MM.1S (cell line): ENCODE results near the gene PNLIPRP1.

Source experiments
- DNase-seq: peaks from one replicate; pipeline ENCODE4 v3.0.0-alpha.2; 2015
- H2AFZ ChIP-seq: fragments of 300-600 bp; sonication (generic); 2 replicates; pipeline ENCODE4 v1.6.0; 2016; ENCODE audit warnings: antibody characterized with exemption, low read length
- H3F3A ChIP-seq: fragments of 300-600 bp; sonication (generic); 2 replicates; pipeline ENCODE4 v1.6.1; 2016; ENCODE audit warnings: mild to moderate bottlenecking, antibody characterized with exemption, low read length, moderate library complexity, mixed read lengths; ENCODE audit not compliant: insufficient read depth
- H3K27ac ChIP-seq: fragments of 300-600 bp; sonication (generic); 2 replicates; pipeline ENCODE4 v1.5.1; 2016; ENCODE audit warnings: mild to moderate bottlenecking, low read length
- H3K27me3 ChIP-seq: fragments of 300-600 bp; sonication (generic); replicated peaks from 2 replicates; pipeline ENCODE4 v1.6.0; 2016; ENCODE audit warnings: low read length; ENCODE audit not compliant: insufficient read depth
- H3K36me3 ChIP-seq: fragments of 300-600 bp; sonication (generic); replicated peaks from 2 replicates; pipeline ENCODE4 v1.6.1; 2016; ENCODE audit warnings: mild to moderate bottlenecking, low read length, mixed read lengths; ENCODE audit not compliant: insufficient read depth
- H3K4me1 ChIP-seq: fragments of 300-600 bp; sonication (generic); 2 replicates; pipeline ENCODE4 v1.6.1; 2016; ENCODE audit warnings: low read length, mixed read lengths
- H3K4me2 ChIP-seq: fragments of 300-600 bp; sonication (generic); 2 replicates; pipeline ENCODE4 v1.6.0; 2016; ENCODE audit warnings: low read depth, low read length
- H3K4me3 ChIP-seq: fragments of 300-600 bp; sonication (generic); 2 replicates; pipeline ENCODE4 v1.5.1; 2016; ENCODE audit warnings: low read length, mixed read lengths
- H3K79me2 ChIP-seq: fragments of 300-600 bp; sonication (generic); 2 replicates; pipeline ENCODE4 v1.6.1; 2016; ENCODE audit warnings: mixed run types, low read length, mixed read lengths
- H3K9ac ChIP-seq: fragments of 300-600 bp; sonication (generic); 2 replicates; pipeline ENCODE4 v1.6.1; 2016; ENCODE audit warnings: low read length, mixed read lengths
- H3K9me2 ChIP-seq: fragments of 300-600 bp; sonication (generic); replicated peaks from 2 replicates; pipeline ENCODE4 v1.6.1; 2016; ENCODE audit warnings: mild to moderate bottlenecking, low read length, mixed read lengths; ENCODE audit not compliant: insufficient read depth
- H3K9me3 ChIP-seq: fragments of 300-600 bp; sonication (generic); replicated peaks from 2 replicates; pipeline ENCODE4 v1.6.1; 2016; ENCODE audit warnings: mild to moderate bottlenecking, low read length, mixed read lengths; ENCODE audit not compliant: insufficient read depth
- H4K20me1 ChIP-seq: fragments of 300-600 bp; sonication (generic); 2 replicates; pipeline ENCODE4 v1.6.1; 2016; ENCODE audit warnings: mild to moderate bottlenecking, low read length, moderate library complexity, mixed read lengths; ENCODE audit not compliant: insufficient read depth
- CTCF ChIP-seq: fragments of 300-600 bp; sonication (generic); IDR thresholded peaks from 2 replicates; pipeline ENCODE4 v1.5.1; 2016; ENCODE audit warnings: antibody characterized with exemption, low read length, mixed read lengths
- EZH2 ChIP-seq: fragments of 300-600 bp; sonication (generic); optimal IDR thresholded peaks from 2 replicates; pipeline ENCODE3; 2017; ENCODE audit warnings: low read depth, mild to moderate bottlenecking, antibody characterized with exemption, low read length, mixed read lengths
- EZH2phosphoT487 ChIP-seq: fragments of 300-600 bp; sonication (generic); IDR thresholded peaks from 2 replicates; pipeline ENCODE4 v1.6.1; 2018; ENCODE audit warnings: antibody characterized with exemption, low read length

PNLIPRP1 gene

GRCh38 chr10:116598329-116598728 is 7.6 kb downstream of the PNLIPRP1 start:
- H3K9ac ChIP-seq, result no peak overlapping the region
- H3K9me3 ChIP-seq, result no peaks in the 10 kb centered on the region
- H3K4me2 ChIP-seq, result no peak overlapping the region
- no peaks in the 10 kb centered on the region for H3K36me3 ChIP-seq
- no peaks in the 10 kb centered on the region for H3F3A ChIP-seq
- no peaks in the 10 kb centered on the region for H3K27me3 ChIP-seq
- H3K4me3 ChIP-seq, result no peak overlapping the region
- no peaks in the 10 kb centered on the region for H3K79me2 ChIP-seq
- TF ChIP-seq EZH2phosphoT487, result no peak
- no peak for TF ChIP-seq EZH2
- no peak for TF ChIP-seq CTCF
- H3K4me1 ChIP-seq, result no peaks in the 10 kb centered on the region
- no peak for DNase-seq
- no peaks in the 10 kb centered on the region for H3K9me2 ChIP-seq
- no peak overlapping the region for H2AFZ ChIP-seq
- no peak overlapping the region for H3K27ac ChIP-seq
- no peaks in the 10 kb centered on the region for H4K20me1 ChIP-seq

- Histone ChIP-seq H3K27ac (no peak overlapping the region), H4K20me1 (no peaks in the 10 kb centered on the region), H3K9me3 (no peaks in the 10 kb centered on the region), H2AFZ (no peak overlapping the region), H3F3A (no peaks in the 10 kb centered on the region), H3K4me1 (no peaks in the 10 kb centered on the region), H3K9me2 (no peaks in the 10 kb centered on the region), H3K79me2 (no peaks in the 10 kb centered on the region), H3K4me2 (no peak overlapping the region), H3K9ac (no peak overlapping the region), H3K36me3 (no peaks in the 10 kb centered on the region), H3K4me3 (no peak overlapping the region), H3K27me3 (no peaks in the 10 kb centered on the region)
- DNase-seq, result no peak
- TF ChIP-seq EZH2phosphoT487, result no peak
Measured at GRCh38 chr10:116599991-116600390, 9.2 kb downstream of the PNLIPRP1 start.

DNA sequence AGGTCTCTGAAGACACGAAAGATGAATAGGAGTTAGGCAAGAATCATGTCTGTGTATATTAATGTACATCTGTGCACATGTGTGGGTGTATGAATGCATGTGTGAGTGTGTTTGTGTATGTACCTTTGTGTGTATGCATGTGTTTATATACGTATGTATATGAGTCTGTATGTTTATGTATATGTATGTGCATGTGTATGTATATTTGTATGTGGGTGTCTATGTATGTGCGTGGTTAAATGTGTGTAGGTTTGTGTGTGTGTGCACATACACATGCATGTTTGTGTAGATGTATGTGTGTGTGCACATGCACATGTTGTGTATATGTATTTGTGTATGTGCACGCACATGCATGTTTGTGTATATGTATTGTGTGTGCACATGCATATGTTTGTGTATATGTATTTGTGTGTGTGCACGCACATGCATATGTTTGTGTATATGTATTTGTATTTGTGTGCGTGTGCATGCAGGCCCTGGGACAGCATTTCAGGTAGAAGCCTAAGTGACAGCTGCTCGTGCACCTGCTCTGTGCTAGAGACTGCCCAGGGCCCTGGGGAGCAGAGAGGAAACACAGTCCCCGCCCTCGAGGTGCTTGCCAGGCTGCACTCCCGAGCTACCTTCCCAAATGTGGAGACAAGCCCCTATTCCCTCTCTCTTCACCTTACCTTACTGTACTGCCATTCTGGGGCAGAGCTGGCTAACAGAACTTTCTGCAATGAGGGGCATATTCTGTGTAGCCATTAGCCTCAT is 12.1 kb downstream of the PNLIPRP1 start:
- TF ChIP-seq EZH2 (no peak), EZH2phosphoT487 (no peak), CTCF (no peak)
- H2AFZ ChIP-seq, result no peak overlapping the region
- no peaks in the 10 kb centered on the region for H3K4me1 ChIP-seq
- H3K36me3 ChIP-seq, result no peaks in the 10 kb centered on the region
- no peaks in the 10 kb centered on the region for H3K9me2 ChIP-seq
- H3K4me3 ChIP-seq, result no peak overlapping the region
- no peak overlapping the region for H3K9ac ChIP-seq
- no peaks in the 10 kb centered on the region for H4K20me1 ChIP-seq
- no peak for DNase-seq
- no peaks in the 10 kb centered on the region for H3K27me3 ChIP-seq
- H3K27ac ChIP-seq, result no peak overlapping the region
- no peak overlapping the region for H3K4me2 ChIP-seq
- H3K79me2 ChIP-seq, result no peaks in the 10 kb centered on the region
- H3K9me3 ChIP-seq, result no peaks in the 10 kb centered on the region
- H3F3A ChIP-seq, result no peaks in the 10 kb centered on the region

DNA sequence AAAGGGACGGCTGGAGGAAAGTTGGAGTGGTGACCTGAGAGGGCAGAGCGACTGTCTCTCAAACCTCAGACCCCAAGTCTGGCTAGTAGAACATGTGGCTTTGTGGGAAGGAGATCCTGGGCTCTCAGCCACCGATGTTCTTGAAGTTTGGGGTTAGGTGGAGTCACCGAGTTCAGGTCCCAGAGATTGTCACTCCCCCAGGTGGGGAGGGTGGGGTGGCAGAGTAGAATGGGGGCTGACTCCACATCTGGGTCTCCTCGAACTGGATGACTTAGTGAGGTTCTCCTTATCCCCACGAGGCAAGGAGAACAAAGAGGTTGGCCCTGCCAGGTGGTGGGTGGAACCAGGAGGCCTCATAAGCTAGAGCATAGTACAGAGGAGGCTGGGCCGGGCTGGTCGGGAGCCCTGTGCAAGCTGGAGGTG is 15.3 kb downstream of the PNLIPRP1 start:
- no peak for DNase-seq
- Histone ChIP-seq H3K36me3 (no peaks in the 10 kb centered on the region), H3K27me3 (no peaks in the 10 kb centered on the region), H3K4me3 (no peak overlapping the region), H4K20me1 (no peaks in the 10 kb centered on the region), H3F3A (no peaks in the 10 kb centered on the region), H3K79me2 (no peaks in the 10 kb centered on the region), H2AFZ (no peak overlapping the region), H3K27ac (no peak overlapping the region), H3K9me2 (no peaks in the 10 kb centered on the region), H3K9me3 (no peaks in the 10 kb centered on the region), H3K4me1 (no peaks in the 10 kb centered on the region), H3K4me2 (no peak overlapping the region), H3K9ac (no peak overlapping the region)
- TF ChIP-seq EZH2 (no peak), EZH2phosphoT487 (no peak), CTCF (no peak)
